Tibial artery (tissue), 4 donors: ENCODE results near the gene SHROOM1.

ENCODE experiments used
- DNase-seq, 2 donors: peaks; one replicate each; pipeline ENCODE4 v3.0.0-alpha.2; 2019
- H3K27ac ChIP-seq, 2 donors: fragments of 200-600 bp; sonication (generic) in 1 of 2; 1 replicate in 1 of 2; 2 replicates in 1 of 2; pipeline ENCODE4 v1.5.1; 2018 to 2019; ENCODE audit warnings: mild to moderate bottlenecking in 1 of 2
- H3K27me3 ChIP-seq, 2 donors: fragments of 200-600 bp; sonication (generic) in 1 of 2; one replicate each; pipeline versions ENCODE4 v1.5.1 to v1.6.0; 2016 to 2019
- H3K36me3 ChIP-seq, 3 donors: fragments of 200-600 bp; sonication (generic) in 2 of 3; one replicate each; pipeline ENCODE4 v1.5.1; 2016 to 2019; ENCODE audit warnings: mild to moderate bottlenecking in 2 of 3
- H3K4me1 ChIP-seq, 4 donors: fragments of 200-600 bp; sonication (generic) in 2 of 4; 1 replicate in 3 of 4; 2 replicates in 1 of 4; pipeline ENCODE4 v1.5.1; 2016 to 2019
- H3K4me3 ChIP-seq, 2 donors: fragments of 200-600 bp; sonication (generic) in 1 of 2; 1 replicate in 1 of 2; 2 replicates in 1 of 2; pipeline ENCODE4 v1.5.1; 2018 to 2019; ENCODE audit warnings: mild to moderate bottlenecking in 2 of 2
- H3K9me3 ChIP-seq, 3 donors: fragments of 200-600 bp; sonication (generic) in 1 of 3; one replicate each; pipeline ENCODE4 v1.5.1; 2016 to 2019
- intact Hi-C: fragments of 100-400 bp; cut with DNase I; formaldehyde crosslinking; loops from one replicate; pipeline ENCODE4 v1.15.0; 2023; ENCODE audit warnings: low total_unique reads
- TF ChIP-seq, protein P1 (sequence below), 2 experiments: fragments of 200-600 bp in 1 of 2; fragments of 450-650 bp in 1 of 2; IDR thresholded peaks; one replicate each; pipeline ENCODE4 v1.5.1; 2017 to 2019; ENCODE audit warnings: antibody characterized with exemption in 2 of 2, mild to moderate bottlenecking in 1 of 2, moderate library complexity in 1 of 2

Gene SHROOM1

DNA sequence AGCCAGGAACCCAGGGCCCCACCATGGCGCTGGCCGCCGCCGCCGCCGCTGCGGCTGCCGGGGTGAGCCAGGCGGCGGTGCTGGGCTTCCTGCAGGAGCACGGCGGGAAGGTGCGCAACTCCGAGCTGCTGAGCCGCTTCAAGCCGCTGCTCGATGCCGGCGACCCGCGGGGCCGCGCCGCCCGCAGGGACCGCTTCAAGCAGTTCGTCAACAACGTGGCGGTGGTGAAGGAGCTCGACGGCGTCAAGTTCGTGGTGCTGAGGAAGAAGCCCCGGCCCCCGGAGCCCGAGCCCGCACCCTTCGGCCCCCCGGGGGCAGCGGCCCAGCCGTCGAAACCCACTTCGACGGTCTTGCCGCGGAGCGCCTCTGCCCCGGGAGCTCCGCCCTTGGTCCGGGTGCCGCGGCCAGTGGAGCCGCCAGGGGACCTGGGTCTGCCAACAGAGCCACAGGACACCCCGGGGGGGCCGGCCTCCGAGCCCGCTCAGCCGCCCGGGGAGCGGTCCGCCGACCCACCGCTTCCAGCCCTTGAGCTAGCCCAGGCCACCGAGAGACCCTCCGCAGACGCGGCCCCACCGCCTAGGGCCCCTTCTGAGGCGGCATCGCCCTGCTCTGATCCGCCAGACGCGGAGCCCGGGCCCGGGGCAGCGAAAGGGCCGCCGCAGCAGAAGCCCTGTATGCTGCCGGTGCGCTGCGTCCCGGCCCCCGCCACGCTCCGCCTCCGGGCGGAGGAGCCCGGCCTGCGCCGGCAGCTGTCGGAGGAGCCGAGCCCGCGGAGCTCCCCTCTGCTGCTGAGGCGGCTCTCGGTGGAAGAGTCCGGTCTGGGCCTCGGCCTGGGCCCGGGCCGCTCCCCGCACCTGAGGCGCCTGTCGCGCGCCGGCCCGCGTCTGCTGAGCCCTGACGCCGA is 16.6 kb downstream of the SHROOM1 start:
- TF ChIP-seq, protein P1, sequence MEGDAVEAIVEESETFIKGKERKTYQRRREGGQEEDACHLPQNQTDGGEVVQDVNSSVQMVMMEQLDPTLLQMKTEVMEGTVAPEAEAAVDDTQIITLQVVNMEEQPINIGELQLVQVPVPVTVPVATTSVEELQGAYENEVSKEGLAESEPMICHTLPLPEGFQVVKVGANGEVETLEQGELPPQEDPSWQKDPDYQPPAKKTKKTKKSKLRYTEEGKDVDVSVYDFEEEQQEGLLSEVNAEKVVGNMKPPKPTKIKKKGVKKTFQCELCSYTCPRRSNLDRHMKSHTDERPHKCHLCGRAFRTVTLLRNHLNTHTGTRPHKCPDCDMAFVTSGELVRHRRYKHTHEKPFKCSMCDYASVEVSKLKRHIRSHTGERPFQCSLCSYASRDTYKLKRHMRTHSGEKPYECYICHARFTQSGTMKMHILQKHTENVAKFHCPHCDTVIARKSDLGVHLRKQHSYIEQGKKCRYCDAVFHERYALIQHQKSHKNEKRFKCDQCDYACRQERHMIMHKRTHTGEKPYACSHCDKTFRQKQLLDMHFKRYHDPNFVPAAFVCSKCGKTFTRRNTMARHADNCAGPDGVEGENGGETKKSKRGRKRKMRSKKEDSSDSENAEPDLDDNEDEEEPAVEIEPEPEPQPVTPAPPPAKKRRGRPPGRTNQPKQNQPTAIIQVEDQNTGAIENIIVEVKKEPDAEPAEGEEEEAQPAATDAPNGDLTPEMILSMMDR (IDR thresholded peaks at IDR 0.05), result no peak
- peak in 1 of 2 donors; percentile 68 for DNase-seq
- peak overlapping the region; percentile 35 to 51 for H3K4me3 ChIP-seq
- peaks cover 0 to 18% (median 16%) of the 10 kb centered on the region in 4 donors for H3K4me1 ChIP-seq
- H3K27me3 ChIP-seq, result peaks cover 0 to 42% of the 10 kb centered on the region in 2 donors
- H3K9me3 ChIP-seq, result no peaks in the 10 kb centered on the region
- H3K27ac ChIP-seq, result no peak overlapping the region
- H3K36me3 ChIP-seq, result no peaks in the 10 kb centered on the region
- intact Hi-C loops, result loop anchor here (10.0 kb wide), 1 partner anchor 159 kb away; the partner anchor contains the start of gene IL13

DNA sequence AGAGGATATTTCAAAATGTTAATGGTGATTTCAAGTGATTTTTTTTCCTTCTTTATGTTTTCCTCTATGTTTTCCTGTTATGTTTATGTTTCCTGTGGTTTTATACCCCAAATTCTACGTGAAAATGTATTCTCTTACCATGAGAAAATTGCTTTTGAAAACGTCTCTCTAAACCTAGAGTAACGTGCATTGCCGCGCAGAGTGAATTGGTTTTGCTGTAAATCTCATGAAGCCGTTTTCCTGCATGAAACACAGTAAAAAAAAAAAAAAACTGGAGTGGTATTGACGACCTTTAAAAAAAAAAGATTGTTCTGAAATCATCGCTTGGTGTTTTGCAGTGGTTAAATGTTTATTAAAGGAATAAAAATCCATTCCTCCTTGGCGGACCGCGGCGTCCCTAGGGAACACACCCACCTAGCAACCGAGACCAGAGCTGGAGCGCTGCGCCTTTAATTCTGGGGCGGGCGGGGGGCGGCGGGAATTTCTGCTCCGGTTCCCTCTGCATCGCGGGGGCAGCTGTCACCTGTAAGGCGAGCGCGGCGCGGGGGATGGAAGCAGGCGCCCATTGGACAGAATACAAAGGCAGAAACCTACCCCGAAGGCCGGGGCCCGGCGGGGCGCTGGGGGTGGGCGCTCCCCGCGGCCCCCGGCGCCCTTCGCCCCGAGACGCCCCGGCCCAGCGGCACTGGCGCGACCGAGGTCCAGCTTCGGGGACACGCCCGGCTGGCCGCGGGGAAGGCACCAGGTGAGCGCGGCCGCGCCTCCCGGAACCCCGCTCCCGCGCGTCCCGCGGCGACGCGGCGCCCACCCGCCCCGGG is 17.5 kb downstream of the SHROOM1 start, which contains the start of gene SOWAHA:
SOWAHA (plus strand) TSS at position 522 of the 818 bp plus-strand sequence. CDS start 320 bp downstream, outside the sequence.
- H3K27ac ChIP-seq, result no peak within 1 kb of the TSS
- intact Hi-C loops, result loop anchor here (10.0 kb wide), 1 partner anchor 158 kb away; the partner anchor contains the start of gene IL13
- no peaks in the 10 kb centered on the region for H3K9me3 ChIP-seq
- no peaks in the 10 kb centered on the region for H3K36me3 ChIP-seq
- H3K27me3 ChIP-seq, result peaks cover 0 to 42% of the 10 kb centered on the region in 2 donors
- DNase-seq, result peak in 1 of 2 donors; percentile 48
- peaks cover 0 to 18% (median 16%) of the 10 kb centered on the region in 4 donors for H3K4me1 ChIP-seq
- peak within 1 kb of the TSS; percentile 35 to 51 for H3K4me3 ChIP-seq
- TF ChIP-seq, protein P1 (IDR thresholded peaks at IDR 0.05), result no peak

DNA sequence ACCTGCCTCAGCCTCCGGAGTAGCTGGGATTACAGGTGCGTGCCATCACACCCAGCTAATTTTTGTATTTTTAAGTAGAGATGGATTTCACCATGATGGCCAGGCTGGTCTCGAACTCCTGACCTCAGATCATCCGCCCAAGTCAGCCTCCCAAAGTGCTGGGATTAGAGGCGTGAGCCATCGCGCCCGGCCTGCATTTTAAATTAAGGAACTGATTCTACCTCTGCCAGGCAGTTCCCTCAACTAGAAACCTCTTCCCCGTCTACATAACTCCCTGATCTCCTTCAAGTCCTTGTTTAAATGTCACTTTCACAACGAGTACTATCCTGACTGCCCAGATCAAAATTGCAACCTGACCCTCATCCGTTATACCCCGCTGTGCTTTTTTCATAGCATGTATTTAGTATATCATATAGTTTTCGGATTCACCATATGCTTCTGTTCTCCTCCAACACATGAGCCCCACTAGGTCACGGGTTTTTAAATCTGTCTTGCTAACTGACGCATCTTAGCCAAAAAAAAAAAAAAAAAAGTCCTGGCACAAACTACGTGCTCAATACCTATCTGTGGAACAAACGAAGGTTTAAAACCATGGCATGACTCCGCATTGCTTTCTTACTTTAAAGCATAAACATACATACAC is 18.2 kb downstream of the SHROOM1 start:
- H3K4me1 ChIP-seq, result peaks cover 0 to 18% (median 16%) of the 10 kb centered on the region in 4 donors
- TF ChIP-seq, protein P1 (IDR thresholded peaks at IDR 0.05), result no peak
- H3K36me3 ChIP-seq, result no peaks in the 10 kb centered on the region
- intact Hi-C loops, result loop anchor here (10.0 kb wide), 1 partner anchor 157 kb away; the partner anchor contains the start of gene IL13
- peak in 1 of 2 donors; percentile 57 for DNase-seq
- H3K9me3 ChIP-seq, result no peaks in the 10 kb centered on the region
- H3K27me3 ChIP-seq, result peaks cover 0 to 47% of the 10 kb centered on the region in 2 donors
- no peak overlapping the region for H3K27ac ChIP-seq
- H3K4me3 ChIP-seq, result no peak overlapping the region

DNA sequence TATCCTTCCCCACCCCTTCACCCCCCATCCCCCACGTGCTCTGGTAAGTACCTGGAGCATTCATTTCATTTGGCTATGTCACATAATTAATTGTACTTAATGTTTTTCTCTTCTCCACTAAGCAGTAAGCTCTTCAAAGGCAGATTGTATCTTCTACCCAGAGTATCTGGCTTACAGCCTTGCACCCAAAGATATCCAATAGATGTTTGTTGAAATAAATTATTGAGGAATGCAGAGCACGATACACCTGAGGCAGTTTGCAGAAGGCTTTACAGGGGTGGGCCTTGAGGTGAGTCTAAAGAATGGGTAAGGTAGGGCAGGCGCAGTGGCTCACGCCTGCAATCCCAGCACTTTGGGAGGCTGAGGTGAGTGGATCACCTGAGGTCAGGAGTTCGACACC is 19.8 kb downstream of the SHROOM1 start:
- TF ChIP-seq, protein P1 (IDR thresholded peaks at IDR 0.05), result no peak
- Histone ChIP-seq H3K27ac (no peak overlapping the region), H3K27me3 (peaks cover 0 to 49% of the 10 kb centered on the region in 2 donors), H3K4me1 (peaks cover 0 to 18% (median 16%) of the 10 kb centered on the region in 4 donors), H3K9me3 (no peaks in the 10 kb centered on the region), H3K4me3 (no peak overlapping the region), H3K36me3 (no peaks in the 10 kb centered on the region)
- intact Hi-C loops, result loop anchor here (10.0 kb wide), 1 partner anchor 156 kb away; the partner anchor contains the start of gene IL13
- DNase-seq, result no peak

DNA sequence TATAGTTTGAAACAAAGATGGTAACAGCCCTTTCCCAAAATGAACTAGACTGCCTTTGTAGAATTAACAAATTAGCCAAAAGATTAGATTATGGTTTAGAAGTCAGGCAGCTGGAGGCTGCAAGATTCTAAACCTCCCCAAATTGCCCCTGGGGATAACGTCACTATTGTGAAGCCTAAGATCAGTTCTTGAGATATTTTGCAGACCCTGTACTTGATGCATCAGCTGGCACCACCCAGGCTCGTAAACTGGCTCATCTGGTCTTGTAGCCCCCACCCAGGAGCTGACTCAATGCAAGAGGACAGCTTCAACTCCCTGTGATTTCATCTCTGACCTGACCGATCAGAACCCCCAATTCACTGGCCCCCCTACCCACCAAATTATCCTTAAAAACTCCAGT is 21.6 kb downstream of the SHROOM1 start:
- DNase-seq, result peak in 1 of 2 donors; percentile 28
- peaks cover 0 to 45% of the 10 kb centered on the region in 2 donors for H3K27me3 ChIP-seq
- H3K27ac ChIP-seq, result no peak overlapping the region
- intact Hi-C loops, result no loop called here
- TF ChIP-seq, protein P1 (IDR thresholded peaks at IDR 0.05), result no peak
- no peak overlapping the region for H3K4me3 ChIP-seq
- H3K9me3 ChIP-seq, result no peaks in the 10 kb centered on the region
- H3K36me3 ChIP-seq, result no peaks in the 10 kb centered on the region
- peaks cover 0 to 13% (median 10%) of the 10 kb centered on the region in 4 donors for H3K4me1 ChIP-seq
